ENCODE data around the gene SIPA1L3. TPM values are rescaled to one million over a fixed set of nuclear protein-coding genes. Genes with fewer than 3 reads are reported as not detected.

Gene SIPA1L3
- total RNA-seq, 2 experiments from 2014 or later = 15.5 to 17.7 TPM

DNA sequence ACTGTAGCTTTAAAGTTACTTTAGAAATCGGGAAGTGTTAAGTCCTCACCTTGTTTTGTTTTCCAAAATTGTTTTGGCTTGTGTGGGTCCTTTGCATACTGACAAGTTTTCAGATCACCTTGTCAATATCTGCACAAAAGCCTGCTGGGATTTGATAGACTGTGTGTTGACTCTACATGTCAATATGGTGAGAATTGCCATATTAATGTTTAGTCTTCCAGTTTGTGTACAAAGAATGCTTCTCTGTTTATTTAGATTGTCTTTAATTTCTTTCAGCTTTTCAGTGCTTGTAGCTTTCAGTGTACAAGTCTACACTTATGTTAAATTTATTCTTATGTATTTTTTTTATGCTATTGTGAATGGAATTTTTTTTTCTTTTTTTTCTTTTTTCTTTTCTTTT lies 50.2 kb downstream of the SIPA1L3 start:
- H3K4me3 Mint-ChIP-seq = no peak overlapping the region
- H3K4me1 Mint-ChIP-seq (ENCODE audit: low read depth) = peaks cover 5% of the 10 kb centered on the region
- intact Hi-C loops (cut with DNase I, micrococcal nuclease) = no loop called here
- H3K36me3 Mint-ChIP-seq (ENCODE audit: low read depth) = peaks cover 37% of the 10 kb centered on the region
- peaks cover 13% of the 10 kb centered on the region for H3K9me3 Mint-ChIP-seq
- H3K27ac Mint-ChIP-seq = no peak overlapping the region
- ATAC-seq (ENCODE audit: poor library complexity) (no peak), DNase-seq (no peak)
- no peaks in the 10 kb centered on the region for H3K36me3 ChIP-seq (ENCODE audit: insufficient read depth, low read length)
- no peak overlapping the region for H3K27ac ChIP-seq (ENCODE audit: low read depth in 1 of 2, low read length in 2 of 2)
- no peaks in the 10 kb centered on the region for H3K27me3 ChIP-seq (ENCODE audit: control insufficient read depth in 1 of 2, insufficient read depth in 2 of 2, low read length in 2 of 2)
- H3K27me3 Mint-ChIP-seq = no peaks in the 10 kb centered on the region
- CTCF ChIA-PET = interaction anchor here (0.6 kb wide), 1 partner anchor 24 kb away, joined by 3 read pairs; no protein-coding TSS in a partner anchor
- TF ChIP-seq, protein P1, sequence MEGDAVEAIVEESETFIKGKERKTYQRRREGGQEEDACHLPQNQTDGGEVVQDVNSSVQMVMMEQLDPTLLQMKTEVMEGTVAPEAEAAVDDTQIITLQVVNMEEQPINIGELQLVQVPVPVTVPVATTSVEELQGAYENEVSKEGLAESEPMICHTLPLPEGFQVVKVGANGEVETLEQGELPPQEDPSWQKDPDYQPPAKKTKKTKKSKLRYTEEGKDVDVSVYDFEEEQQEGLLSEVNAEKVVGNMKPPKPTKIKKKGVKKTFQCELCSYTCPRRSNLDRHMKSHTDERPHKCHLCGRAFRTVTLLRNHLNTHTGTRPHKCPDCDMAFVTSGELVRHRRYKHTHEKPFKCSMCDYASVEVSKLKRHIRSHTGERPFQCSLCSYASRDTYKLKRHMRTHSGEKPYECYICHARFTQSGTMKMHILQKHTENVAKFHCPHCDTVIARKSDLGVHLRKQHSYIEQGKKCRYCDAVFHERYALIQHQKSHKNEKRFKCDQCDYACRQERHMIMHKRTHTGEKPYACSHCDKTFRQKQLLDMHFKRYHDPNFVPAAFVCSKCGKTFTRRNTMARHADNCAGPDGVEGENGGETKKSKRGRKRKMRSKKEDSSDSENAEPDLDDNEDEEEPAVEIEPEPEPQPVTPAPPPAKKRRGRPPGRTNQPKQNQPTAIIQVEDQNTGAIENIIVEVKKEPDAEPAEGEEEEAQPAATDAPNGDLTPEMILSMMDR (IDR thresholded peaks at IDR 0.05) = no peak
- H3K4me1 ChIP-seq (ENCODE audit: insufficient read depth, low read length) = no peaks in the 10 kb centered on the region
- peaks cover 4 to 22% of the 10 kb centered on the region in 2 experiments for H3K9me3 ChIP-seq (ENCODE audit: control insufficient read depth in 1 of 2, insufficient read depth in 1 of 2, low read length in 2 of 2)
- no peak overlapping the region for H3K4me3 ChIP-seq (ENCODE audit: low read length)
- POLR2A ChIA-PET = no interaction called here

DNA sequence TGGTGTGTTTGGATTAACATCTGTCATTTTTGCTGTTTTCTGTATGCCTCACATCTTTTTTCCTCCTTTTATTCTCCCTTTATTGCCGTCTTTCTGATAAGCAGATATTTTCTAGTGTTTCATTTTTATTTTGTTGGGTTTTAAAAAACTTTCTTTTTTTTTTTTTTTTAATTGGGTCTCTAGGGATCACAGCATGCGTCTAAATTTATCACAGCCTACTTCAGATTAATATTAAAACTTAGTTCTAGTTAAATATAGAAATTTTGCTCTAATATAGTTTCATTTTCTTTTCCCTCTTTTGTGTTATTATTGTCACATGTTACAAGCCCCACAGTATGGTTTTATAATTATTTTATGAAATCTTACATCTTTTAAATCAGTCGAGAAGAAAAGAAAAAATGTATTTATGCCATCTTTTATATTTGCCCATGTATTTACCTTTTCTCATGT lies 52.7 kb downstream of the SIPA1L3 start:
- H3K36me3 ChIP-seq (ENCODE audit: insufficient read depth, low read length) = no peaks in the 10 kb centered on the region
- no peak for ATAC-seq (ENCODE audit: poor library complexity)

DNA sequence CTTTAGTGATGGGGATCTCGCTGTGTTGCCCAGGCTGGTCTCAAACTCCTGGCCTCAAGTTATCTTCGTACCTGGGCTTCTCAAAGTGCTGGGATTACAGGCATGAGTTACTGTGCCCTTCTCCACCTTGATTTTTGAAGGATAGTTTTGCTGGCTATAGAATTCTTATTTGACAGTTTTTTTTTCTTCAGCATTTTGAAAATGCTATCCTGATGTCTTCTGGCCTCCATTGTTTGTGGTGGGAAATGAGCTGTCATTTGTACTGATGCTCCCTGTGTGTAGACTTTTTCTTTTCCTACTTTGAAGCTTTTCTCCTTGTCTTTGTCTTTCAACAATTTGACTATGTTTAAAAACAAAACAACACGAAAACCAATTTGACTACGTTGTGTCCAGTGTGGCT lies 54.2 kb downstream of the SIPA1L3 start:
- ATAC-seq (ENCODE audit: poor library complexity) (no peak), DNase-seq (no peak)
- Mint-ChIP-seq H3K27ac (no peak overlapping the region), H3K36me3 (ENCODE audit: low read depth) (peaks cover 40% of the 10 kb centered on the region), H3K4me3 (no peak overlapping the region), H3K4me1 (ENCODE audit: low read depth) (peaks cover 5% of the 10 kb centered on the region), H3K27me3 (no peaks in the 10 kb centered on the region), H3K9me3 (peaks cover 10% of the 10 kb centered on the region)
- Histone ChIP-seq H3K27me3 (ENCODE audit: control insufficient read depth in 1 of 2, insufficient read depth in 2 of 2, low read length in 2 of 2) (no peaks in the 10 kb centered on the region), H3K9me3 (ENCODE audit: control insufficient read depth in 1 of 2, insufficient read depth in 1 of 2, low read length in 2 of 2) (peaks cover 4 to 26% of the 10 kb centered on the region in 2 experiments), H3K4me3 (ENCODE audit: low read length) (no peak overlapping the region), H3K27ac (ENCODE audit: low read depth in 1 of 2, low read length in 2 of 2) (no peak overlapping the region), H3K36me3 (ENCODE audit: insufficient read depth, low read length) (no peaks in the 10 kb centered on the region), H3K4me1 (ENCODE audit: insufficient read depth, low read length) (no peaks in the 10 kb centered on the region)
- POLR2A ChIA-PET = no interaction called here
- intact Hi-C loops (cut with DNase I, micrococcal nuclease) = no loop called here
- CTCF ChIA-PET = no interaction called here
- TF ChIP-seq, protein P1 (IDR thresholded peaks at IDR 0.05) = no peak

More for the DNA sequence above, 52.7 kb downstream of the SIPA1L3 start:
- ChIA-PET CTCF (no interaction called here), POLR2A (no interaction called here)
- peaks cover 4 to 26% of the 10 kb centered on the region in 2 experiments for H3K9me3 ChIP-seq (ENCODE audit: control insufficient read depth in 1 of 2, insufficient read depth in 1 of 2, low read length in 2 of 2)
- Mint-ChIP-seq H3K27ac (no peak overlapping the region), H3K4me3 (no peak overlapping the region), H3K36me3 (ENCODE audit: low read depth) (peaks cover 41% of the 10 kb centered on the region), H3K9me3 (peaks cover 13% of the 10 kb centered on the region), H3K4me1 (ENCODE audit: low read depth) (peaks cover 5% of the 10 kb centered on the region), H3K27me3 (no peaks in the 10 kb centered on the region)
- H3K27ac ChIP-seq (ENCODE audit: low read depth in 1 of 2, low read length in 2 of 2) = no peak overlapping the region
- no peak overlapping the region for H3K4me3 ChIP-seq (ENCODE audit: low read length)
- no peaks in the 10 kb centered on the region for H3K27me3 ChIP-seq (ENCODE audit: control insufficient read depth in 1 of 2, insufficient read depth in 2 of 2, low read length in 2 of 2)
- DNase-seq = no peak
- intact Hi-C loops (cut with DNase I, micrococcal nuclease) = no loop called here
- H3K4me1 ChIP-seq (ENCODE audit: insufficient read depth, low read length) = no peaks in the 10 kb centered on the region
- TF ChIP-seq, protein P1 (IDR thresholded peaks at IDR 0.05) = no peak
